A549 (cell line): ENCODE results near the gene BIN1.

Source experiments
- BHLHE40 ChIP-seq: IDR thresholded peaks from 2 replicates; pipeline ENCODE4 v1.6.1; 2012; ENCODE audit warnings: low read depth, low read length, inconsistent platforms
- CBX2 ChIP-seq: fragments of 200-600 bp; sonication (generic); IDR thresholded peaks from 2 replicates; pipeline ENCODE4 v1.6.1; 2016; ENCODE audit warnings: low read depth, mild to moderate bottlenecking, borderline replicate concordance
- CTCF ChIP-seq: fragments of >200 bp; sonication (Bioruptor Twin); formaldehyde crosslinking; IDR thresholded peaks from 3 replicates; pipeline ENCODE4 v1.5.1; 2016
- ELK1 ChIP-seq: fragments of 150-350 bp; IDR thresholded peaks from 2 replicates; pipeline ENCODE4 v1.6.1; 2014; ENCODE audit warnings: low read depth, mild to moderate bottlenecking, low read length
- HDAC2 ChIP-seq: fragments of 200-600 bp; sonication (generic); IDR thresholded peaks from 2 replicates; pipeline ENCODE4 v1.6.1; 2016
- JUNB ChIP-seq: fragments of >200 bp; sonication (Bioruptor Twin); formaldehyde crosslinking; IDR thresholded peaks from 2 replicates; pipeline ENCODE4 v1.6.1; 2016
- MAX ChIP-seq: IDR thresholded peaks from 2 replicates; pipeline ENCODE4 v1.6.1; 2012
- MYC ChIP-seq: IDR thresholded peaks from 2 replicates; pipeline ENCODE4 v1.6.1; 2012; ENCODE audit warnings: mild to moderate bottlenecking, inconsistent platforms, low read length, improper control_type of control experiment, borderline replicate concordance
- NFE2L2 ChIP-seq: fragments of 150-350 bp; conservative IDR thresholded peaks from 2 replicates; pipeline ENCODE4 v1.6.1; 2014; ENCODE audit warnings: low read length
- POLR2A ChIP-seq: IDR thresholded peaks from 2 replicates; pipeline ENCODE4 v1.6.1; 2012; ENCODE audit warnings: mild to moderate bottlenecking, low read length
- POLR2AphosphoS2 ChIP-seq: conservative IDR thresholded peaks from 2 replicates; pipeline ENCODE4 v1.6.1; 2012; ENCODE audit warnings: low read length, improper control_type of control experiment, inconsistent platforms
- REST ChIP-seq: fragments of 200-600 bp; sonication (generic); IDR thresholded peaks from 2 replicates; pipeline ENCODE4 v1.6.1; 2016; ENCODE audit warnings: antibody characterized with exemption, mild to moderate bottlenecking, moderate library complexity
- RNF2 ChIP-seq: fragments of 200-600 bp; sonication (generic); IDR thresholded peaks from 2 replicates; pipeline ENCODE4 v1.6.1; 2016; ENCODE audit warnings: low read depth, mild to moderate bottlenecking, antibody characterized with exemption, moderate library complexity, borderline replicate concordance
- USF2 ChIP-seq: fragments of 450-650 bp; IDR thresholded peaks from 2 replicates; pipeline ENCODE4 v1.6.1; 2014; ENCODE audit warnings: antibody characterized with exemption

- TF ChIP-seq CTCF (no peak), USF2 (no peak), RNF2 (no peak), ELK1 (no peak), BHLHE40 (no peak), HDAC2 (no peak), MAX (no peak), CBX2 (no peak), NFE2L2 (no peak), POLR2AphosphoS2 (no peak), POLR2A (no peak), REST (no peak), MYC (no peak), JUNB (no peak)
These were observed 32.6 kb downstream of the BIN1 start for GRCh38 chr2:127074358-127074757.
